ENCODE data around the gene BCL2. TPM values are rescaled to one million over a fixed set of nuclear protein-coding genes. Genes with fewer than 3 reads are reported as not detected.

BCL2 gene
- total and polyA plus RNA-seq, 7 donors, result 2.8 to 25.7 (median 11.3) TPM

DNA sequence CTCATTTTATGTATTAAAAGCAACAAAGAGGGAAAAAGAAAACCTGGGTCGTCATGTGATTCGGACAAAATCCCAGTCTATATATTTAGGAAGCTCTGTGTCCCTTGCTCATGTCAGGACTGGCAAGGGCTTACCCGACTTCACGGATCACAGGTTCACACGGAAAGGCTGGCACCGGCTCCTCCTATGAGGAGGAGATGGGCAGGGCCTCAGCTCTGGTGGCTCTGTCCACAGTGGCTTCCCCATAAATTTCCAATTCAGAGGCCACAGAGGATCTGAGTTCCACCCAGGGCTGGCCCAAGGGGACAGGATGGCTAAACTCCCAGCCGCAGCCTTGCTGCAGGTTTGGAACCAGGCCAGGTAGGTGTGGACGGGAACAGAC is 186.8 kb downstream of the BCL2 start:
- H3K9me3 ChIP-seq, result no peaks in the 10 kb centered on the region
- TF ChIP-seq CTCF (IDR thresholded peaks at IDR 0.05), result no peak
- TF ChIP-seq EP300 (IDR thresholded peaks at IDR 0.05), result no peak
- no peak for TF ChIP-seq POLR2AphosphoS5 (IDR thresholded peaks at IDR 0.05)
- no peak for TF ChIP-seq POLR2A (IDR thresholded peaks at IDR 0.05)
- no peaks in the 10 kb centered on the region for H3K36me3 ChIP-seq
- no peak for DNase-seq
- no peak overlapping the region for H3K4me3 ChIP-seq
- H3K4me1 ChIP-seq, result peaks cover 0 to 11% (median 9%) of the 10 kb centered on the region in 4 donors
- no peaks in the 10 kb centered on the region for H3K27me3 ChIP-seq
- WGBS, 2 donors, result 11 to 54% methylated on average over 8 of the region's 8 CpGs
- intact Hi-C loops (cut with DNase I), result loop anchor here (5.0 to 10.0 kb wide), 2 partner anchors 116 to 312 kb away; no protein-coding TSS in a partner anchor
- H3K27ac ChIP-seq, result no peak overlapping the region

DNA sequence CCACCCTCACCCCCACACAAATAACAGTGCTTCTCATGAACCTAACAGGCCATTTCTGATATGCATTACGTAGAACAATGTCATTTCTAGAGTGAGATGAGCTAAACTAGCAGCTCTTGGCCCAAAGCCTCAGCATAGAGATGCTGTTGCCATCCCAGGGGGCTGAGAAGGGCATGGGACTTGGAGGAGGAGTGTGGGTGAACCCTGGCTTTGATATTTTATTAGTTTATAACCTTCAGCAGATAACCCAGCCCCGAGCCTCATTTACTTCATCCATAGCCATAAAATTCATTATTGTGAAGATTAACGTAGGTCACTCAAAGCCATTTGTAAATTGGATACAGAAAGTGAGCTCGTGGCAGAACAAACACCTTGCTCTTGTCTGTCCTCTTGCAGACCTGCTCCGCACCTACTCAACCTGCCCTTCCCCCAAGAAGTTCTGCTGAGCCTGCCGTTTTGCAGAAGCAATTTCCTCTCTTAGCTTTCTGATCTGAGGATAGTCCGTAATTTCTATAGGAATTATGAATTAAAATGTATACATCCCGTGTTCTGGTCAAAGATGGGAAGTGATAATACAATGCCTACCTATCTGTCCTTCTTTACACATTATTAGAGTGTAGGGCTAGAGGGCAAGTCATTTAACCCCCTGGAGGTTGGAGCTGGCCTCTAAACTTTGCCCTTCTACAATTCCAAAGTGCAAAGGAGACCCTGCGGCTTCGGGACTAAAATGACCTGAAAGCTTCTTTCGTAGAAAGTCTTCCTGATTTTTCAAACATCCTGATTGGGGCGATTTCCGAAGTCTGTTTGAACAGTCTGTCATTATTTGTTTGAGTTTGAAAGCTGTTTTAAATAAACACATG is 187.4 kb downstream of the BCL2 start:
- H3K4me1 ChIP-seq, result peaks cover 0 to 11% (median 9%) of the 10 kb centered on the region in 4 donors
- H3K4me3 ChIP-seq, result no peak overlapping the region
- no peaks in the 10 kb centered on the region for H3K27me3 ChIP-seq
- no peaks in the 10 kb centered on the region for H3K9me3 ChIP-seq
- TF ChIP-seq POLR2AphosphoS5 (IDR thresholded peaks at IDR 0.05) (no peak), EP300 (IDR thresholded peaks at IDR 0.05) (no peak), POLR2A (IDR thresholded peaks at IDR 0.05) (no peak), CTCF (IDR thresholded peaks at IDR 0.05) (no peak)
- H3K36me3 ChIP-seq, result no peaks in the 10 kb centered on the region
- H3K27ac ChIP-seq, result peak overlapping the region in 1 of 4 donors; percentile 31
- no peak for DNase-seq
- intact Hi-C loops (cut with DNase I), result loop anchor here (1.0 to 10.0 kb wide), 3 partner anchors 115 to 313 kb away; no protein-coding TSS in a partner anchor
- 19 to 62% methylated on average over 13 of the region's 13 CpGs for WGBS, 2 donors

DNA sequence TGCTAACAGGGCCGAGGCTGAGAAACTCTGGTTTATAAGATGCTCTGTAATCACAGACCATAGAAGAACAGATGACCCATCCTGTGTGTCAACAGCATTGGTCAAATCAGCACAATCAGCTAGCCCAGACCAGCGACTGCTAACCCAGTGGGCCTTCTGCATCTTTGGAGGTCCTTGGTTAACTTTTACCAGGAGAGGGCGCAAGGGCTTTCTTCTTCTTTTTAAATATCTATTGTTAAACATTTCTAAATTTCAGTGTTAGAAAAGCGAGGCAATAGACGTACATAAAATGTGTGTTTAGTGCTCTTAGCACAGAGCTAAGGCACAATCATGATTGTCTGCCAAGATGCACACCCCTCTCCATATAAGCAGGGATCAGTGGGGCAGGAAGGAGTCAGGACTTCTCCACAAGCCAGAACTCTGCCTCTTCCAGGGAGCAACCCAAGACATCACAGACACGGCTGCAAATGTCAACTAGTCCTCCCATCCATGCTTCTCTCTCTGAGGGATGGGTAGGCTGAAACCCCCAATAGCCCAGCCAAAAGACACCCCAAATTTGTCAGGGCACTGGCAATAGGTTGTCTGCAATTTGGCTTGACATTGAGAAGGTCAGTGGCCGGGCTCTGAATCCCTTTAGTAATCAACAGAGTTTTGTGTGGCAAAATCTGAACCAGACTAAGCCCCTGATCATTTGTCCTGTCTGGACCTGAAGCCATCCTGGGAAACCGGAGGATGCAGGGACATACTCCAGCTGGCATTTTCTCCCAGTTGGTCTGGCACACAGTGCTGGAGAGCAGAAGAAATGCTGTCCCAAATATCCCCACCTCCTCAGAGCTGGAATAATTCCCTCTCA is 188.2 kb downstream of the BCL2 start:
- WGBS, 2 donors, result 23 to 51% methylated on average over 8 of the region's 8 CpGs
- Histone ChIP-seq H3K4me3 (no peak overlapping the region), H3K27ac (peak overlapping the region in 1 of 4 donors; percentile 31), H3K9me3 (no peaks in the 10 kb centered on the region), H3K4me1 (peaks cover 0 to 11% (median 9%) of the 10 kb centered on the region in 4 donors), H3K36me3 (no peaks in the 10 kb centered on the region), H3K27me3 (no peaks in the 10 kb centered on the region)
- intact Hi-C loops (cut with DNase I), result loop anchor here (1.0 to 10.0 kb wide), 3 partner anchors 114 to 313 kb away; no protein-coding TSS in a partner anchor
- TF ChIP-seq POLR2AphosphoS5 (IDR thresholded peaks at IDR 0.05) (no peak), POLR2A (IDR thresholded peaks at IDR 0.05) (no peak), CTCF (IDR thresholded peaks at IDR 0.05) (peak; percentile 23 to 72 (median 63))
- DNase-seq, result peak; percentile 73

- TF ChIP-seq CTCF (IDR thresholded peaks at IDR 0.05) (no peak), EP300 (IDR thresholded peaks at IDR 0.05) (no peak), POLR2A (IDR thresholded peaks at IDR 0.05) (no peak)
- H3K27me3 ChIP-seq, result no peaks in the 10 kb centered on the region
- H3K9me3 ChIP-seq, result no peaks in the 10 kb centered on the region
- H3K4me1 ChIP-seq, result peaks cover 0 to 11% (median 9%) of the 10 kb centered on the region in 4 donors
- no peak overlapping the region for H3K27ac ChIP-seq
- DNase-seq, result no peak
- 31 to 66% methylated on average over 2 of the region's 2 CpGs for WGBS, 2 donors
- intact Hi-C loops (cut with DNase I), result loop anchor here (5.0 to 10.0 kb wide), 2 partner anchors 113 to 315 kb away; no protein-coding TSS in a partner anchor
- H3K36me3 ChIP-seq, result no peaks in the 10 kb centered on the region
- no peak overlapping the region for H3K4me3 ChIP-seq
These were observed 189.4 kb downstream of the BCL2 start for GRCh38 chr18:63130176-63130575.

Measured in sigmoid colon (tissue), 7 donors.